Panc1 (cell line): ENCODE data around the gene FGFR4. TPM values are rescaled to one million over a fixed set of nuclear protein-coding genes. Genes with fewer than 3 reads are reported as not detected.

Experiments
- ATAC-seq: fragments of 200-7000 bp; cut with Tn5 transposase; 2 replicates; pipeline ENCODE4 v1.9.1; 2020; ENCODE audit warnings: mild to moderate bottlenecking, moderate library complexity
- BruUV-seq: library from RNA; stranded (reverse); fragments of 400-500 nt; replicated peaks from 2 replicates; lab custom pipeline; 2021; lab: Mats Ljungman, UMichigan
- CTCF ChIA-PET: fragments of 300-600 bp; sonication (Branson Sonifier 250); formaldehyde crosslinking; loops from one replicate; lab custom pipeline; 2022; ENCODE audit warnings: antibody characterized with exemption; lab: Charles Lee
- POLR2A ChIA-PET: fragments of 300-600 bp; sonication (Branson Sonifier 250); formaldehyde crosslinking; loops from one replicate; lab custom pipeline; 2022; ENCODE audit warnings: antibody characterized with exemption; lab: Charles Lee
- DNase-seq: peaks from one replicate; pipeline ENCODE4 v3.0.0-alpha.2; 2010; ENCODE audit warnings: low read depth, low spot score
- H3K27ac ChIP-seq: 2 replicates; pipeline ENCODE4 v1.5.1; 2011; ENCODE audit warnings: mild to moderate bottlenecking, low read length, inconsistent platforms
- H3K27me3 ChIP-seq: fragments of 200-500 bp; sonication (Bioruptor generic); 2 replicates; pipeline ENCODE4 v1.6.0; 2014; ENCODE audit warnings: low read length, inconsistent platforms; ENCODE audit not compliant: control insufficient read depth, insufficient read depth
- H3K36me3 ChIP-seq: fragments of 200-500 bp; sonication (Bioruptor generic); 2 replicates; pipeline ENCODE4 v1.5.1; 2014; ENCODE audit warnings: inconsistent platforms, mild to moderate bottlenecking, low read length, moderate library complexity; ENCODE audit not compliant: control insufficient read depth, insufficient read depth
- H3K4me1 ChIP-seq: 2 replicates; pipeline ENCODE4 v1.5.1; 2011; ENCODE audit warnings: inconsistent platforms, mild to moderate bottlenecking, low read length, moderate library complexity; ENCODE audit not compliant: control insufficient read depth, insufficient read depth
- H3K4me3 ChIP-seq, 2 experiments: 2 replicates each; pipeline ENCODE4 v1.5.1; 2011 to 2012; ENCODE audit warnings: low read depth in 2 of 2, low read length in 2 of 2, mild to moderate bottlenecking in 2 of 2, inconsistent platforms in 1 of 2, moderate library complexity in 1 of 2
- H3K9me3 ChIP-seq: fragments of 200-500 bp; sonication (Bioruptor generic); 2 replicates; pipeline ENCODE4 v1.5.1; 2014; ENCODE audit warnings: low read depth, mild to moderate bottlenecking, inconsistent platforms, low read length, moderate library complexity; ENCODE audit not compliant: control insufficient read depth, insufficient read depth
- POLR2AphosphoS5 ChIP-seq: IDR thresholded peaks from 2 replicates; pipeline ENCODE4 v1.6.1; 2012; ENCODE audit warnings: mild to moderate bottlenecking, low read depth, low read length, moderate library complexity
- SIN3A ChIP-seq: IDR thresholded peaks from 2 replicates; pipeline ENCODE4 v1.6.1; 2012; ENCODE audit warnings: low read depth, mild to moderate bottlenecking, low read length, moderate library complexity, borderline replicate concordance; ENCODE audit not compliant: insufficient read depth
- TCF7L2 ChIP-seq: IDR thresholded peaks from 2 replicates; pipeline ENCODE4 v1.6.1; 2011; ENCODE audit warnings: mild to moderate bottlenecking, low read depth, low read length, inconsistent platforms
- in situ Hi-C: cut with HindIII; loops from 2 replicates; pipeline ENCODE4 v1.10.0; 2016; ENCODE audit warnings: low sequenced_read_pairs, low pct_unique_long_range_greater_than_20kb
- intact Hi-C: fragments of 100-400 bp; cut with micrococcal nuclease; formaldehyde crosslinking; loops from one replicate; pipeline ENCODE4 v1.10.0; 2022; ENCODE audit not compliant: unreplicated experiment
- total RNA-seq: library from RNA; stranded (reverse); gene quantifications from one replicate; pipeline ENCODE4 v1.2.1, GENCODE V29; 2021; ENCODE audit not compliant: unreplicated experiment
- TF ChIP-seq, protein P1 (sequence below), 2 experiments: IDR thresholded peaks; 2 replicates each; pipeline ENCODE4 v1.6.1; 2011 to 2012; ENCODE audit warnings: low read depth in 2 of 2, control low read depth in 1 of 2, low read length in 1 of 2, mild to moderate bottlenecking in 1 of 2, moderate library complexity in 1 of 2; ENCODE audit not compliant: insufficient read depth in 1 of 2
- TF ChIP-seq, protein P2 (sequence below): fragments of 450-650 bp; IDR thresholded peaks from 2 replicates; pipeline ENCODE4 v1.5.1; 2017; ENCODE audit warnings: mild to moderate bottlenecking

Gene FGFR4
- total RNA-seq, 1 experiment from 2014 or later = 7.5 TPM

DNA sequence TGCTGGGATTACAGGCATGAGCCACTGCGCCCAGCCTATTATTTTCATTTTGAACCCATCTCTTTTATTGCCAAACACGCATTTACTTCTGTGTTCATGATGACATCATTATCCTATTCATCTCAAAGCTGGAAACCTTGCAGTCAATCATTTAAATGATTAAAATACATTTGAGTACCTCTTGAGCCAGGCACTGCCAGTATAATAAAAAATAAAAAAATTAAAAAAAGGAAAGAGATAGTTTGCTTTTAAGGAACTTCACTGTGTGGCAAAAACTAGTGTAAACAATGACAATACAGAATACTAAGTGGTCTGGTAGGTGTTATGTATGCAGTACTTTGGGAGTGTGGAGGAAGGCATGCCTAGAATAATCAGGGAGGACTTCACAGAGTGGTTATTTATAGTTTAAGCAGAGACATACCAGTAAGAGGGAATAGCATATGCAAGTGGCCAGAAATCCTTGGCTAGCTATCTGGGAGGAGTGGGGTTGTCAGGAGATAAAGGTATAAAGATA, 55.4 kb downstream of the FGFR4 start:
- Histone ChIP-seq H3K4me1 (peaks cover under 1% of the 10 kb centered on the region; the same call in 1 of the 2 replicates), H3K9me3 (no peaks in the 10 kb centered on the region), H3K27ac (no peak overlapping the region), H3K27me3 (no peaks in the 10 kb centered on the region), H3K36me3 (peaks cover 5% of the 10 kb centered on the region), H3K4me3 (no peak overlapping the region)
- BruUV-seq = no TSS peak
- DNase-seq = no peak
- intact Hi-C loops = no loop called here
- ATAC-seq = peak; percentile 42; the same call in 1 of the 2 replicates
- ChIA-PET CTCF (no interaction called here), POLR2A (no interaction called here)
- no peak for TF ChIP-seq SIN3A
- in situ Hi-C loops = no loop called here

DNA sequence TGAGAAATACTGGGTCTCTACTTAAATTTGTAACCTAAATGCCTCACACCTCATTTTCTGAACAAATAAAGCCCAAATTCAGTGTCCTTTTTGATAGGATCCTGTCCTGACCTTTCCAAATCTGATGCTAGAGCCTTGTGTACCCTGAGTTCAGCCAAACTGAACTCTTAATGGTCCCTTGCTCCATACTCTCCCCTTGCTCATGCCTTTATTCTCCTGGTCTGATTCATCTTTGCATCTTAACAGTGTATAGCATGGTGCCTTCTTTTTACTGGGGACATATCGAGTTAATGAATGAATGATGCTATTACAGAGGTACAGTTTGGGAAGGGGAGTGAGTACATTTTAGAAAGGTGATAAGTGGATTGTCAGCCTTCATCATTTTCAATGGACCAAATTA, 56.1 kb downstream of the FGFR4 start:
- Histone ChIP-seq H3K4me3 (no peak overlapping the region), H3K27me3 (no peaks in the 10 kb centered on the region), H3K36me3 (peaks cover 2% of the 10 kb centered on the region), H3K9me3 (no peaks in the 10 kb centered on the region), H3K4me1 (no peaks in the 10 kb centered on the region), H3K27ac (no peak overlapping the region)
- ATAC-seq (no peak), DNase-seq (no peak)
- ChIA-PET CTCF (no interaction called here), POLR2A (no interaction called here)
- TF ChIP-seq TCF7L2 (no peak), SIN3A (no peak), POLR2AphosphoS5 (no peak)
- TF ChIP-seq, protein P1, sequence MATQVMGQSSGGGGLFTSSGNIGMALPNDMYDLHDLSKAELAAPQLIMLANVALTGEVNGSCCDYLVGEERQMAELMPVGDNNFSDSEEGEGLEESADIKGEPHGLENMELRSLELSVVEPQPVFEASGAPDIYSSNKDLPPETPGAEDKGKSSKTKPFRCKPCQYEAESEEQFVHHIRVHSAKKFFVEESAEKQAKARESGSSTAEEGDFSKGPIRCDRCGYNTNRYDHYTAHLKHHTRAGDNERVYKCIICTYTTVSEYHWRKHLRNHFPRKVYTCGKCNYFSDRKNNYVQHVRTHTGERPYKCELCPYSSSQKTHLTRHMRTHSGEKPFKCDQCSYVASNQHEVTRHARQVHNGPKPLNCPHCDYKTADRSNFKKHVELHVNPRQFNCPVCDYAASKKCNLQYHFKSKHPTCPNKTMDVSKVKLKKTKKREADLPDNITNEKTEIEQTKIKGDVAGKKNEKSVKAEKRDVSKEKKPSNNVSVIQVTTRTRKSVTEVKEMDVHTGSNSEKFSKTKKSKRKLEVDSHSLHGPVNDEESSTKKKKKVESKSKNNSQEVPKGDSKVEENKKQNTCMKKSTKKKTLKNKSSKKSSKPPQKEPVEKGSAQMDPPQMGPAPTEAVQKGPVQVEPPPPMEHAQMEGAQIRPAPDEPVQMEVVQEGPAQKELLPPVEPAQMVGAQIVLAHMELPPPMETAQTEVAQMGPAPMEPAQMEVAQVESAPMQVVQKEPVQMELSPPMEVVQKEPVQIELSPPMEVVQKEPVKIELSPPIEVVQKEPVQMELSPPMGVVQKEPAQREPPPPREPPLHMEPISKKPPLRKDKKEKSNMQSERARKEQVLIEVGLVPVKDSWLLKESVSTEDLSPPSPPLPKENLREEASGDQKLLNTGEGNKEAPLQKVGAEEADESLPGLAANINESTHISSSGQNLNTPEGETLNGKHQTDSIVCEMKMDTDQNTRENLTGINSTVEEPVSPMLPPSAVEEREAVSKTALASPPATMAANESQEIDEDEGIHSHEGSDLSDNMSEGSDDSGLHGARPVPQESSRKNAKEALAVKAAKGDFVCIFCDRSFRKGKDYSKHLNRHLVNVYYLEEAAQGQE (IDR thresholded peaks at IDR 0.05; ENCODE audit: insufficient read depth in 1 of 2, low read depth in 2 of 2, low read length in 1 of 2) = no peak
- TF ChIP-seq, protein P2, sequence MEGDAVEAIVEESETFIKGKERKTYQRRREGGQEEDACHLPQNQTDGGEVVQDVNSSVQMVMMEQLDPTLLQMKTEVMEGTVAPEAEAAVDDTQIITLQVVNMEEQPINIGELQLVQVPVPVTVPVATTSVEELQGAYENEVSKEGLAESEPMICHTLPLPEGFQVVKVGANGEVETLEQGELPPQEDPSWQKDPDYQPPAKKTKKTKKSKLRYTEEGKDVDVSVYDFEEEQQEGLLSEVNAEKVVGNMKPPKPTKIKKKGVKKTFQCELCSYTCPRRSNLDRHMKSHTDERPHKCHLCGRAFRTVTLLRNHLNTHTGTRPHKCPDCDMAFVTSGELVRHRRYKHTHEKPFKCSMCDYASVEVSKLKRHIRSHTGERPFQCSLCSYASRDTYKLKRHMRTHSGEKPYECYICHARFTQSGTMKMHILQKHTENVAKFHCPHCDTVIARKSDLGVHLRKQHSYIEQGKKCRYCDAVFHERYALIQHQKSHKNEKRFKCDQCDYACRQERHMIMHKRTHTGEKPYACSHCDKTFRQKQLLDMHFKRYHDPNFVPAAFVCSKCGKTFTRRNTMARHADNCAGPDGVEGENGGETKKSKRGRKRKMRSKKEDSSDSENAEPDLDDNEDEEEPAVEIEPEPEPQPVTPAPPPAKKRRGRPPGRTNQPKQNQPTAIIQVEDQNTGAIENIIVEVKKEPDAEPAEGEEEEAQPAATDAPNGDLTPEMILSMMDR = no peak
- in situ Hi-C loops = no loop called here
- TSS peak; percentile 55 for BruUV-seq
- intact Hi-C loops = no loop called here

DNA sequence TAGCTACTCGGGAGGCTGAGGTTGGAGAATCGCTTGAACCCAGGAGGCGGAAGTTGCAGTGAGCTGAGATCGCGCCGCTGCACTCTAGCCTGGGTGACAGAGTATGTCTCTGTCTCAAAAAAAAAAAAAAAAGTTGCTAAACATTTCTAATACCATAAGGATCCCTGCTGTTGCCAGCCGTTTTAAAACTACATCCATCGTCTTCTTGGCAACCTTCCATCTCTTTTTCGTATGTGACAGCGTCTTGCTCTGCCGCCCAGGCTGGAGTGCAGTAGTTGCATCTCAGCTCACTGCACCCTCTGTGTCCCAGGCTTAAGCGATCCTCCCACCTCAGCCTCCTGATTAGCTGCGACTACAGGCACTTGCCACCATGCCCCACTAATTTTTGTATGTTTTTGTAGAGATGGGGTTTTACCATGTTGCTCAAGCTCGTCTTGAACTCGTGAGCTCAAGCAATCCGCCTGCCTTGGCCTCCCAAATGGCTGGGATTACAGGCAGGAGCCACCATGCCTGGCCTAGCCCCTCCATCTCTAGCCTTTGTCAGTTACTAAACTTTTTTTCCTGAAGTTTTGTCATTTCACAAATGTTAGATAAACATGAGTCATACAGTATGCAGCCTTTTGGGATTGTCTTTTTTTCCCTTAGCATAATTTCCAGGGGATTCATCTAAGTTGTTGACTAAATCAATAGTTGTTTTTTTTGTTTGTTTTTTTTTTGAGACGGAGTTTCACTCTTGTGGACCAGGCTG, 60.4 kb downstream of the FGFR4 start:
- no peaks in the 10 kb centered on the region for H3K4me1 ChIP-seq
- ChIA-PET CTCF (interaction anchor here (0.6 to 0.7 kb wide), 2 partner anchors 18 to 69 kb away, joined by 3 to 6 read pairs; no protein-coding TSS in a partner anchor), POLR2A (no interaction called here)
- TF ChIP-seq TCF7L2 = no peak
- TF ChIP-seq, protein P1 (IDR thresholded peaks at IDR 0.05; ENCODE audit: insufficient read depth in 1 of 2, low read depth in 2 of 2, low read length in 1 of 2) = no peak
- no peaks in the 10 kb centered on the region for H3K9me3 ChIP-seq
- no peak for DNase-seq
- intact Hi-C loops (no loop called here), in situ Hi-C loops (no loop called here)
- H3K27me3 ChIP-seq = no peaks in the 10 kb centered on the region
- ATAC-seq = no peak
- no peak overlapping the region for H3K27ac ChIP-seq
- no TSS peak for BruUV-seq
- no peak overlapping the region for H3K4me3 ChIP-seq
- H3K36me3 ChIP-seq = peaks cover 2% of the 10 kb centered on the region
